Hematopoietic multipotent progenitor cell treated with erythropoietin and hydrocortisone succinate and interleukin-3 and kit ligand, for 8 days (in vitro differentiated cells): ENCODE measurements around the gene ZNF385B.
"Not testable (repeated sequence)": the region's sequence is repeated elsewhere in the genome, so short reads cannot be mapped to it uniquely, and the experiment has no call there.

Experiments used
- DNase-seq: peaks from one replicate; pipeline ENCODE4 v3.0.0-alpha.2; 2015

ZNF385B gene

GRCh38 chr2:179861416-179862067 lies at the start of gene ZNF385B:
Gene ZNF385B, minus strand, starts transcription at chr2:179861612.
- DNase-seq = no peak

DNA sequence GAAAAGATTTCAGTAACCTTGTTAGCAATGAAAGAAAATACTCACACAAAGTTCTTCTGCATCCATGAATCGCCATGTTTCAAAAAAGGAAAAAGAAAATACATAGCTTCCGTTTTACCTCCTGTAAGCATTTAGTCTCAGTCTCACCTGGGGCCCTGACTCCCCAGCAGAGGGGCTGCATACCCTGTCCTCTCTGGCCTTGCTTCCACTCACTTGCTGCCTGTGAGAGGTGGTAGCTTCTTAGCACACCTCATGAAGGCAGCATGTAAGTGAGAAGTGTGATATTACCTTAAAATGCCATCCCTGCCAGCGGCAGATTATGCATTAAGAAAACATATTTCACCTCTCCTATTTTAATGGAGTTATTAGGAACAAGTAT lies 49.3 kb upstream of the ZNF385B start:
- no peak for DNase-seq

DNA sequence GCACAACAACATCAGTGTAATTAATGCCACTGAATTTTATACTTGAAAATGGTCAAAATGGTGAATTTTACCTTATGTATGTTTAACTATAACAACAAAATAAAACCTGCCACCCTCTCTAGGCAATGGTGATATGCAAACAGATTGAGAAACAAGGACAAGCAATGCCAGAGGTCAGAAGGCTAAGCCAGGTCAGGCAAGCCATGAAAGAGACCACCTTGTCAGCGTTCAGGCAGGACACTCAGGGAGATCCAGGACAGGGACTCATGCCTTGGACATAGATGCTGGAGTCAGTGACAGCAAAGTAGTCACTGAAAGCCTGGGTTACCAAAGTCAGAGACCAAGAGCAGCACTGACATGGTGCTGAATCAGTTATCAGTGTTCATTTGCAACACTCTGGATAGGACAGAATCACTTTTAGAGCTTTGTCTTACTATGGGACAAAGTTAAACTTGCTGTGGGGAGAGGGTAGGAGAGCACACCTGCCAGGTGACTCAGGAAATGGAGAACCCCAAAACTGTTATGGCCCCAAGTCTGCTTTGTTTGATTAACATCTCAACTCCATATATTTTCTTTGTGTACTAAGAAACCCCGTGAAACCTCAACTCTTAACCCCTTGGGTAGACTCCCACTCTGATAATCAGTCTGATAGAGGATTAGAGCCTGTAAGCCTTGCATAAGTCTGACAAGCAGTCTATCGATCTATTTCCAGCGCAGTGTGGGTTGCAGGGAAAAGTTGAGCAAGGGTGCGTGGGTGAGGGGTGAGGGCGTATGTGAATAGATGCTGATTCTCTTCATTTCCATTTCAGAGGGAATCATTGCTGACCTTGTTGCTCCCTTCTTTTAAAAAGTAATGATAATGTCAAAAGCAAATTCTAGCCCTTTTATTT lies 48.7 kb upstream of the ZNF385B start:
- DNase-seq = no peak

DNA sequence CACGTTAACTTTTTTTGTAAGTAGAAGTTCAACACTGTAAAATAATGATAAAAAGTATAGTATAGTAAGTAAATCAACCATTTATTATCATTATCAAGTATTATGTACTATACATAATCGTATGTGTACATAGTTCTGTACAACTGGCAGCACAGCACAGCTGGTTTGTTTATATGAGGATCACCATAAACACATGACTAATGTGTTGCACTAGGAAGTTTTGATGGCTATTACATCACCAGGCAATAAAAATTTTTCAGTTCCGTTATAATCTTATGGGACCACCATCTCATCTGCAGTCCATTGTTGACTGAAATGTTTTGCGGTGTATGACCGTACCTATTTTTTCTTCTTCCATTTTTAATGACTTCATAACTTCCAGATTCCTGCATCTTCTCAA lies 39.2 kb upstream of the ZNF385B start:
- no peak for DNase-seq

DNA sequence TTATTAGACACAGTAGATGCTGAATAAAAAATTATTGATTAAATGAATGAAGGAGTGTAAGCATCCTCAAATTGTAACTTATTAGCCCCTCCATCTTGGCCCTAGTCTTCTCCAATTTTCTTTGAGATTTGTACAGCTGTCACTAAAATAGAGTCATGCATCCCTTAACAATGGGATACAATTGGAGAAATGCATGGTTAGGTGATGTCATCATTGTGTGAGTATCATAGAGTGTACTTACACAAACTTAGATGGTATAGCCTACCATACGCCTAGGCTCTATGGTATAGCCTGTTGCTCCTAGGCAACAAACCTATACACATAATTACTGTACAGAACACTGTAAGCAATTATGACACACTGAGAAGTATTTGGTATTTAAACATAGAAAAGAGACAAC lies 38.3 kb upstream of the ZNF385B start:
- no peak for DNase-seq

GRCh38 chr2:179898873-179899272 lies 37.5 kb upstream of the ZNF385B start:
- DNase-seq = peak; percentile 71

- no peak for DNase-seq
Observed at GRCh38 chr2:179893616-179894015, 32.2 kb upstream of the ZNF385B start.

DNA sequence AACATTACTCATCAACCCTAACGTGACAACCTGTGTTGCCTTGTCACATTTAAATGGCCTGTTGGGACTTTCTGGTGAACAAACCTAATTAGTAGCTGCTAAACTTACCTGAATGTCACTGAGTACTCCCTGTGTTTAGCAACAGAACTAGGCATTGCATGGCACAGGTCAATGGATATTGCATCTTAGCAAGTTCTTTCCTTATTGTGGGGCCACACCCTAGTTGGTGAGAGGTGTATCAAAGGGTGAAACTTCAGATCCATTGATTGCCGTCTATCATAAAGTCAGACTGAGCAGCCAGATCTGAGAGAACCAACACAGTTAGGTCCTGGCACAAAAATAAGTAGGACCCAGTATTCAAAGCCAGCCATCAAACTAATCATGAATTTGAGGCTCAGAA lies 29.8 kb upstream of the ZNF385B start:
- DNase-seq = no peak

GRCh38 chr2:179890666-179891065 lies 29.3 kb upstream of the ZNF385B start:
- no peak for DNase-seq

GRCh38 chr2:179888642-179889041 lies 27.2 kb upstream of the ZNF385B start:
- DNase-seq = not testable (repeated sequence)

DNA sequence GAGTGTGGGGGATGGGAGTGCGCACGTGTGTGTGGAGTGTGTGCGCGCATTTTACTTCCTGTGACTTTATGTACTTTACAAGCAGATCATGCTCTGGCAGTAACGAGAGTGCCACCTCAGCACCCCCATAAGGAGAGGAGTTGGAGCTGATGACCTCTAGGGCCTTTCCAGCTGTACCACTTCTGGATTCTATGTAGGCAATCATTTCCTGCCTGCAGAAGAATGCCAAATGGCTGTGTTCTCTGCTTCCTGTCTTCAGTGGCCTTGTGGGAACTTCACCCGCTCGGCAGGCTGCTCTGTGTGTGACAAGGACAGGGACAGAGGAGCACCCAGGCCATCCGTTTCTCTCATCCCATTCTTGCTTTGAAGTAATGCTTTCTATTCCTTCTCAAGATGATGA lies 22.8 kb upstream of the ZNF385B start:
- DNase-seq = no peak

DNA sequence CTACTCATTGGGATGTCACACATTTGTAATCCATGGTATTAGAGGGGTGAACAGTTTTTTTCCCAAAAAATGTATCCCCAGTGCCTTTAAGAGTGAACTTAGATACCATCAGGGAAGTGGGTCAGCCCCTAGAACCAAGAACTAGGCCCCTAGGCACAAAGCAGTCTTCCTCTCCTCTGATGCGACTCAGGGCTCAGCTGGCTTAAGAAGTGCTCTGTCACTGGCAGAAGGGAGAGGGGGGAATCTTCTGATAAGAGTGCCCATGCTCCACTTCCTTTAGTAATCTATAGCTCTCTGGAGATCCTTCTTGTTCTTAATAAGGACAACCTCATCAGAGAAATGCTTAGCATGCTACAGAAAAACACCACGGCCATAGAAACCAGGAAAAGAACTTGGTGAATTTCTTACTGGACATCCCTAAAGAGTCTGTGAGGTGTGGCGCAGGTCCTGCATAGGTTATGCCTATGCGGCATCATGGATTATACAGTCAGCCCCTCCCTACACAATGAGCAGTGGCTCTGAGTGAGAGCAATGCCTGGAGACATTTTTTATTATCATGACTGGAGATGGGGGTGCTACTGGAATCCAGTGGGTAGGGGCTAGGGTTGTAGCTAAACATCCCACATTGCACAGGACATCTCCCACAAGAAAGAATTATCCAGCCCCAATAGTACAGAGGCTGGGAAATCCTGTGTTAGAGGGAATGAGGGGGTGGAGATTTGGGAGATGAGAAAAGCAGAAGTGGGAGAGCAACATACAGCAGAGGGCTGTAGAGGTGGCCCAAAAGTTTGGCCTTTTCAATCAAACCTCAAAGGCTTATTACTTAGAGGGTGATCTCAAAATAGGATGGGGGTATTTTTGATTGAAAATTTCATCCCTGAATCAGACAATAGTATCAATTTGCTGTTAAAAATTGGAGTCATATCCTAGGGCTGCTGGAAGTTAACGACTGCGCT lies 21.7 kb upstream of the ZNF385B start:
- no peak for DNase-seq

DNA sequence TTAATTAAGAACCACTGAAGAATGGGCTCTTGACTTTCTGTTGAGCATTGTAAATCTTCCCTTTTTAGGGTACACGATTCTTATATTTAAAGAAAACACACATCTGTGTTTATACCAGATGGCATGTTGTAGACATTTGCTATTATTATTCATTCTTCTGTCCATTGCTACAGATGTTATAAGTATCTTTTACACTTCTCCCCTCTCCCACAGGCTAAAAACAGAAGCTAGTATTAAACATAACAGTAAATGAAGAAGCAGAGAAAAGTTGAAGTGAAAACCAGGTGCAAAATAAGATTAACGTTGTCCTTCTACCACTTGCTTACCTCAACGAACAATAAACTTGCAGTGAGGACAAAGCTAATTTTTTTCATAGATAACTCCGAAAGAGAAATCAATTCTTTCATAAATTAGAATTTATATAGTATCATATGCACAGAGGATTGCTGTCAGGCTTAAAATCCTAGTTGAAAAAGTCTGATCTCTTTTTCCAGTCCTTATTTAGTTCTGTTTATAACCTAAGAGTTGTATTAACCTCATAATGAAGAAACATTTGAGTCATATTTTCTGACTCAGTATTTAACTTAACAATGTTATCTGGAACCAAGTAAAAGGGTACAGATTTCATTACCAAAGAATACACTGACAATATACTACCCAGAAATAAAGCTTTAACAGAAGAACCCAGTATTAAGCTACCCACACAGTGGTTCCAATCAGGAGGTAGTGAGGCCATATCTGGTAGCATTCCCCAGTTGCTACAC lies 16.4 kb upstream of the ZNF385B start:
- DNase-seq = no peak

GRCh38 chr2:179876266-179876665 lies 14.9 kb upstream of the ZNF385B start:
- no peak for DNase-seq

- no peak for DNase-seq
Observed at GRCh38 chr2:179875864-179876263, 14.5 kb upstream of the ZNF385B start.

DNA sequence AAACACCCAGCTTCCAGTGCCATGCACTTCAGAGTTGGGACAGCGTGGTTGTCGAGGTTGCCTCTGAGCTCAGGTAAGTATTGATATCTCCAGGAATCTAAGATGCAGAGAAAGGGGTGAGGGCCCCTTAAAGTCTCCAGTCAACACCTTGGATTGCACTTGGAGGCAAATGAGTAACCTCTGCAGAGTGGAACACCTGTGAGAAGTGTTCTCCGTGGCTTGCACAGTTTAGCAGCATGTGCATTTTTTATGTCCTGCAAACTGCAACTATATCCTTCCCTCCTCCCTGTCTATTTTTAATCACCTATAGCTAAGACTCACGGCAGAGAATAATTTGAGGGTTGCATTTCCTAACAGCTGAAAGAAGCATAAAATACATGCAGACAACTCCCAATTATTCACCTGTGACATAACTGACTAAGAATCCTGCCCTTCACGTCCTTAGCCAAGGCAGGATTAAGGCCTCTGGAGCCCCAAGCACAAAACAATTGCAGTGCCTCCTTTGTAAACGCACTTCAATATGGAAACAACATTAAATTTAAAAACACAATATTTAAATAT lies 1.6 kb upstream of the ZNF385B start:
- DNase-seq = no peak

GRCh38 chr2:179861027-179861415 lies 391 bp downstream of the ZNF385B start:
- DNase-seq = no peak

DNA sequence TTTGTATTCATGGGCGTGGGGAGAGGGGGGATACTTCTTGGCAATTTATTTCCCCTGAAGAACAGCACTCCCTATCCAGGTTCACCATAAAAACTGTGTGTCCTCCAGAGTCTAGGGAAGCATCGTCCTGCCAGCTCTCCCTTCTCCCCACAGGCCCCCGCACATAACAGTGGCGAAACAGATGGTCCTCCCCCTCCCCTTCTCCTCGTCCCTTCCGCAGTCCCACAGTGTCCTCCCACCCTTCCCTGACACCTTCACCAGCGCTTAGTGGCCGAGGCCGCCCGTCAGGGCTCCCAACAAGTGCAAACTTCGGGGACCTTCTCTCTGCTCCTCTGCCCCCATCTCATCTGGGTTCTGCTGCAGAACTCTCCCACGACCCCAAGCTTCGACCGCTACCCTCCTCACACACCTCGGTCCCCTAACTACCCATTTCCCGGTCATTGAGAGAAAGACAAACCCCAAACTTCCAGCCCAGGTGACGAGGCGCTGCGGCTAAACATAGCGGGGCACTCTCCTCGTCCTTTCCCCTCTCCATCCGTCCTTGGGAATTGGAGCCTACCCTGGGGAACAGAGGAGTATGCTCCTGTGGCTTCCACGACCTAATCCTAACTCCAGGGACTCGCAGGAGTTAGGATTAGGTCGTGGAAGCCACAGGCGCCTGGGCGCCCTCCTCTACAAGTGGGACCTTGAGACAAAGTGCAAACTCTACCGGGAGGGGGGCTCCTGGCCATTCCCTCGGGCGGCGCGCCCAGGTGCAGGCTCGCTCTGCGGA lies 971 bp downstream of the ZNF385B start:
- no peak for DNase-seq

DNA sequence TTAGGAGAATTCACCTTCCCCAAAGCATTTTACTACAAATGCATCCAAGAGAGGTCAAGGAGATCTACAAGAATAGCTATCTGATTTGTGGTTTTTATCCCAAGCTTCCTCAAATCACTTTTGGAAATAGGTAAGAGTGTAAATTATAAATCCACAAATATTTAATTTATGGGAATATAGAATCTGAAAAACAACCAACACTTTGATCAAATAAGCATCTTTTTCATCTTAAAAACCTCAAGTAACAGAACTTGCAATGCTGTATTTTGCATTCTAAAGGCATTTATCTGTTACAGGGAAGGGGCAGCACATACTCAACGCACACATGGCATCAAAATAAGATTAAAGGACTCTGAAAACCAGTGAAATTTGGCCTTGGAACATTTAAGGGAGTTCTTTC lies 1.9 kb downstream of the ZNF385B start:
- no peak for DNase-seq

- no peak for DNase-seq
Observed at GRCh38 chr2:179857236-179857635, 4.2 kb downstream of the ZNF385B start.

GRCh38 chr2:179856205-179856604 lies 5.2 kb downstream of the ZNF385B start:
- no peak for DNase-seq
